Measurements from ENCODE around the gene GOPC.
A peak's percentile ranks its signal among the peaks of the same experiment; 100 is the strongest.

The GOPC gene

GRCh38 chr6:117558818-117559217 is 43.5 kb downstream of the GOPC start:
- H3K4me1 ChIP-seq (ENCODE audit: control insufficient read depth, low read length): no peaks in the 10 kb centered on the region
- no peaks in the 10 kb centered on the region for H3F3A ChIP-seq (ENCODE audit: control insufficient read depth, insufficient read depth)
- no peaks in the 10 kb centered on the region for H4K20me1 ChIP-seq (ENCODE audit: control insufficient read depth, insufficient read depth, low read depth, low read length)
- H3K79me2 ChIP-seq (ENCODE audit: control insufficient read depth, low read length): no peaks in the 10 kb centered on the region
- H3K27me3 ChIP-seq (ENCODE audit: control insufficient read depth, low read length): peaks cover 6% of the 10 kb centered on the region; the same call in 1 of the 2 replicates
- no peak for TF ChIP-seq CTCF (IDR thresholded peaks at IDR 0.05; ENCODE audit: low read depth, low read length, poor library complexity, severe bottlenecking)
- no peak for TF ChIP-seq EZH2phosphoT487 (IDR thresholded peaks at IDR 0.05; ENCODE audit: borderline replicate concordance, low read length)
- no peaks in the 10 kb centered on the region for H3K9me2 ChIP-seq (replicated peaks; ENCODE audit: control insufficient read depth, low read length)
- no peaks in the 10 kb centered on the region for H3K9me3 ChIP-seq (ENCODE audit: control insufficient read depth, insufficient read depth, low read length)
- no peak overlapping the region for H3K4me3 ChIP-seq (ENCODE audit: low read length)
- peaks cover 22% of the 10 kb centered on the region for H3K36me3 ChIP-seq (ENCODE audit: control insufficient read depth, low read length)
- H3K27ac ChIP-seq (ENCODE audit: low read depth, low read length): no peak overlapping the region
- no peak overlapping the region for H3K4me2 ChIP-seq (ENCODE audit: low read length)

- H3K27me3 ChIP-seq (ENCODE audit: control insufficient read depth, low read length): peaks cover 6% of the 10 kb centered on the region
- H3F3A ChIP-seq (ENCODE audit: control insufficient read depth, insufficient read depth): no peaks in the 10 kb centered on the region
- no peaks in the 10 kb centered on the region for H3K9me2 ChIP-seq (replicated peaks; ENCODE audit: control insufficient read depth, low read length)
- no peak overlapping the region for H3K4me3 ChIP-seq (ENCODE audit: low read length)
- H3K9me3 ChIP-seq (ENCODE audit: control insufficient read depth, insufficient read depth, low read length): no peaks in the 10 kb centered on the region
- no peak overlapping the region for H3K27ac ChIP-seq (ENCODE audit: low read depth, low read length)
- peaks cover 17% of the 10 kb centered on the region for H3K36me3 ChIP-seq (ENCODE audit: control insufficient read depth, low read length)
- TF ChIP-seq CTCF (IDR thresholded peaks at IDR 0.05; ENCODE audit: low read depth, low read length, poor library complexity, severe bottlenecking): no peak
- no peak for TF ChIP-seq EZH2phosphoT487 (IDR thresholded peaks at IDR 0.05; ENCODE audit: borderline replicate concordance, low read length)
- no peak overlapping the region for H3K4me2 ChIP-seq (ENCODE audit: low read length)
- H3K79me2 ChIP-seq (ENCODE audit: control insufficient read depth, low read length): no peaks in the 10 kb centered on the region
- H4K20me1 ChIP-seq (ENCODE audit: control insufficient read depth, insufficient read depth, low read depth, low read length): no peaks in the 10 kb centered on the region
- H3K4me1 ChIP-seq (ENCODE audit: control insufficient read depth, low read length): no peaks in the 10 kb centered on the region
Measured at GRCh38 chr6:117557951-117558350, 44.4 kb downstream of the GOPC start.

GRCh38 chr6:117555882-117556498 is 46.3 kb downstream of the GOPC start:
- Histone ChIP-seq H3F3A (ENCODE audit: control insufficient read depth, insufficient read depth) (no peaks in the 10 kb centered on the region), H3K27me3 (ENCODE audit: control insufficient read depth, low read length) (peaks cover 10% of the 10 kb centered on the region), H3K36me3 (ENCODE audit: control insufficient read depth, low read length) (0 out of 2 replicates have a peak, but pooled peaks cover 3% of the 10 kb centered on the region), H4K20me1 (ENCODE audit: control insufficient read depth, insufficient read depth, low read depth, low read length) (no peaks in the 10 kb centered on the region), H3K9me2 (replicated peaks; ENCODE audit: control insufficient read depth, low read length) (no peaks in the 10 kb centered on the region), H3K27ac (ENCODE audit: low read depth, low read length) (no peak overlapping the region), H3K4me1 (ENCODE audit: control insufficient read depth, low read length) (no peaks in the 10 kb centered on the region), H3K4me3 (ENCODE audit: low read length) (no peak overlapping the region), H3K4me2 (ENCODE audit: low read length) (no peak overlapping the region), H3K9me3 (ENCODE audit: control insufficient read depth, insufficient read depth, low read length) (no peaks in the 10 kb centered on the region), H3K79me2 (ENCODE audit: control insufficient read depth, low read length) (no peaks in the 10 kb centered on the region)
- TF ChIP-seq EZH2phosphoT487 (IDR thresholded peaks at IDR 0.05; ENCODE audit: borderline replicate concordance, low read length): no peak
- TF ChIP-seq CTCF (IDR thresholded peaks at IDR 0.05; ENCODE audit: low read depth, low read length, poor library complexity, severe bottlenecking): peak; percentile 65
